Suprapubic skin (tissue), 4 donors: ENCODE data around the gene LMBRD1.

ENCODE experiments used
- POLR2A ChIP-seq, 2 donors: fragments of 450-650 bp; IDR thresholded peaks; one replicate each; pipeline ENCODE4 v1.6.1; 2017; ENCODE audit warnings: antibody characterized with exemption in 2 of 2, mild to moderate bottlenecking in 2 of 2, moderate library complexity in 2 of 2
- POLR2AphosphoS5 ChIP-seq, 3 donors: sonication (generic); formaldehyde crosslinking; IDR thresholded peaks; one replicate each; pipeline ENCODE4 v1.6.1; 2017; ENCODE audit warnings: antibody characterized with exemption in 3 of 3
- TF ChIP-seq, protein P1 (sequence below), 2 donors: fragments of 200-600 bp in 1 of 2; fragments of 450-650 bp in 1 of 2; sonication (generic) in 1 of 2; IDR thresholded peaks; one replicate each; pipeline ENCODE4 v1.5.1; 2016 to 2019; ENCODE audit warnings: antibody characterized with exemption in 2 of 2, mild to moderate bottlenecking in 1 of 2, moderate library complexity in 1 of 2

DNA sequence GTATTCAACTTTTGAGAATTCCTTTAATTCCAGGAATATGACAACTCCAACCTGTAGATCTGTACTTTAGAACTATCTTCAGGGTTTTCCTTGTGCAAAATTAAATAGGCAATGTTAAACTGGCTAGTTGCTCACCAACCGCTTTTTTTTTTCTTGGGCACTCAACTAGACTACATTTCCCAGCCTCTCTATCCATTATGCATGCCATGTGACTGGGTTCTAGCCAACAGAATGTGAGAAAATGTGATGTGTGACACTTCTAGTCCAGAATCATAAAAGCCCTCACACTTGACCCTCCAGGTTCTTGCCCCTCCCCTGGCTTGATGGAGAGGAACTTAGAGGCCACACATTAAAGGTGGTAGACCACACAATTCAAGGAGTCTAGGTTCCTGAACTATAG lies 166.0 kb downstream of the LMBRD1 start:
- TF ChIP-seq POLR2A (IDR thresholded peaks at IDR 0.05) (no peak), POLR2AphosphoS5 (IDR thresholded peaks at IDR 0.05) (no peak)
- TF ChIP-seq, protein P1, sequence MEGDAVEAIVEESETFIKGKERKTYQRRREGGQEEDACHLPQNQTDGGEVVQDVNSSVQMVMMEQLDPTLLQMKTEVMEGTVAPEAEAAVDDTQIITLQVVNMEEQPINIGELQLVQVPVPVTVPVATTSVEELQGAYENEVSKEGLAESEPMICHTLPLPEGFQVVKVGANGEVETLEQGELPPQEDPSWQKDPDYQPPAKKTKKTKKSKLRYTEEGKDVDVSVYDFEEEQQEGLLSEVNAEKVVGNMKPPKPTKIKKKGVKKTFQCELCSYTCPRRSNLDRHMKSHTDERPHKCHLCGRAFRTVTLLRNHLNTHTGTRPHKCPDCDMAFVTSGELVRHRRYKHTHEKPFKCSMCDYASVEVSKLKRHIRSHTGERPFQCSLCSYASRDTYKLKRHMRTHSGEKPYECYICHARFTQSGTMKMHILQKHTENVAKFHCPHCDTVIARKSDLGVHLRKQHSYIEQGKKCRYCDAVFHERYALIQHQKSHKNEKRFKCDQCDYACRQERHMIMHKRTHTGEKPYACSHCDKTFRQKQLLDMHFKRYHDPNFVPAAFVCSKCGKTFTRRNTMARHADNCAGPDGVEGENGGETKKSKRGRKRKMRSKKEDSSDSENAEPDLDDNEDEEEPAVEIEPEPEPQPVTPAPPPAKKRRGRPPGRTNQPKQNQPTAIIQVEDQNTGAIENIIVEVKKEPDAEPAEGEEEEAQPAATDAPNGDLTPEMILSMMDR (IDR thresholded peaks at IDR 0.05): no peak
